Stimulated activated naive CD8-positive, alpha-beta T cell treated with anti-CD3 and anti-CD28 coated beads, Interleukin-15, Interleukin-2, amounts not matched to agents 100 U/mL and 50 U/mL, for 24 hours (primary cell): ENCODE data around the gene RYR3.

Experiments used
- ATAC-seq: fragments of 150-1000 bp; cut with Tn5 transposase; one replicate; pipeline ENCODE4 v1.10.0; 2021
- DNase-seq: peaks from one replicate; pipeline ENCODE4 v3.0.0; 2021

RYR3 gene

DNA sequence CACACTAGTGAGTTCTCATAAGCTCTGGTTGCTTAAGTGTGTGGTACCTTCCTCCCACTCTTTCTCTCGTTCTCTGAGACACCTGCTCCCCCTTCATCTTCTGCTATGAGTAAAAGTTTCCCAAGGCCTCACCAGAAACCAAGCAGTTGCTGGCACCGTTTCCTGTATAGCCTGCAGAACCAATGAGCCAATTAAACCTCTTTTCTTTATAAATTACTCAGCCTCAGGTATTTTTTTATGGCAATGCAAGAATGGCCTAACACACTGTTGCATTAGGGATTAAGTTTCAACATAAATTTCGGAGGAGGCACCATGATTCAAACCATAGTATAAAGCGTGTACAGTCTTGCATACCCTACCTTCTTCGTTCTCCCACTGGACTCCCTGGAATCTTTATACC lies 405.3 kb downstream of the RYR3 start:
- DNase-seq (no peak), ATAC-seq (peak; percentile 65)

DNA sequence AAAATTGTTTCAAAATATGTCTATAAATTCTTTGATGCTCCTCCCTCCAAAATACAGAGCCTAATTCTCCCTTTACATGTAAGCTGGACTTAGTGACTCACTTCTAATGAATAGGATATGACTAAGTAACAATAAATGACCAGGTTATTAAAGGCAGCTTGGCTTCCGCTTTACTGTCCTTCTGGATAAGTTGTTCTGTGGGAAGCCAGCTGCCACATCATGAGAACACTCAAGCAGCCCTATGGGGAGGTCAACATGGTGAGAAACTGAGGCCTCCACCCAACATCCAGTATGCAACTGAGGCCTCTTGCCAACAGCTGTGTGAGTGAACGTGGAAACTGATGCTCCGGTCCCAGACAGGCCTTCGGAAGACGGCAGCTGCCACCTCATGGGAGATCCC lies 410.2 kb downstream of the RYR3 start:
- DNase-seq (no peak), ATAC-seq (no peak)

DNA sequence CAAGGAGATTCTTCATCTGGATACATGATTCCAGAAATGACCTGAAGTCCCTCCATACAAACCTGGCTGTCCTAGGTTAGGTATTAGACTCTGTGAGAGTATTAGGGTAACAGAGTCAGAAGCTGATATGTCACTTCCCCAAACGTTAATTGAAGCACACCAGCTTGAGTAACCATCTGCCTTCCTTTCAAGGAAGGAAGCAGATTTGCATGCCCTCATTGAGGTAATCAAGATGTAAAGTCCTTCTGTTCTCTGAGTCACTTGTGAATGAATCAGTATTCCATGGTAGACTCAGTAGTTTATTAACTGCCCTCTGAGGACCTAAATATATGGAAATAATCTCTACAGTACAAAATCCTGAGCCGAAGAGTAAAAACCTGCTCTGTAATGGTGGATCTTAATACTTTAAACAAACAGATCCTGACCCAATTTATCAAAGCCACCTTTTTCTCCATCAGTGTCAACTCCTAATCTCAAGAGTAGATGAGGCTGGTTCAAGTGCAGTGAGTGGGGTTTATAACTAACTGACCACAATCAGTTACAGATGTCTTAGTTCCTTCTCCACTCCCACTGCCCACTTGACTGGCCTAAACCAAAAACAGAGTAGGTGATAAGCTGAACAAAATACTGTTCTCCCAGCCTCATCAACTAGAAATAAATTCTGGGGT lies 411.4 kb downstream of the RYR3 start:
- DNase-seq (no peak), ATAC-seq (no peak)

DNA sequence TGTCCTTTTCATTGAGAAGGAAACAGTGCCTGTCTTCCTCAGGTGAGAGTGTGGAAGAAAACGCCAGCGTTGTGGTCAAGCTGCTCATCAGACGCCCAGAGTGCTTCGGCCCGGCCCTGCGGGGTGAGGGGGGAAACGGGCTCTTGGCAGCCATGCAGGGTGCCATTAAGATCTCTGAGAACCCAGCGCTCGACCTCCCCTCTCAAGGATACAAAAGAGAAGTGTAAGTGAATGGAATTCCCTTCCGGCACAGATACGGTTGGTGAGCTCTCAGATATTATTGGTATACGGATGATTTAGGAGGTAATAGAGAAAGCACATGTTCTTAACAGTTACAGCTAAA lies 411.9 kb downstream of the RYR3 start:
- ATAC-seq: no peak

DNA sequence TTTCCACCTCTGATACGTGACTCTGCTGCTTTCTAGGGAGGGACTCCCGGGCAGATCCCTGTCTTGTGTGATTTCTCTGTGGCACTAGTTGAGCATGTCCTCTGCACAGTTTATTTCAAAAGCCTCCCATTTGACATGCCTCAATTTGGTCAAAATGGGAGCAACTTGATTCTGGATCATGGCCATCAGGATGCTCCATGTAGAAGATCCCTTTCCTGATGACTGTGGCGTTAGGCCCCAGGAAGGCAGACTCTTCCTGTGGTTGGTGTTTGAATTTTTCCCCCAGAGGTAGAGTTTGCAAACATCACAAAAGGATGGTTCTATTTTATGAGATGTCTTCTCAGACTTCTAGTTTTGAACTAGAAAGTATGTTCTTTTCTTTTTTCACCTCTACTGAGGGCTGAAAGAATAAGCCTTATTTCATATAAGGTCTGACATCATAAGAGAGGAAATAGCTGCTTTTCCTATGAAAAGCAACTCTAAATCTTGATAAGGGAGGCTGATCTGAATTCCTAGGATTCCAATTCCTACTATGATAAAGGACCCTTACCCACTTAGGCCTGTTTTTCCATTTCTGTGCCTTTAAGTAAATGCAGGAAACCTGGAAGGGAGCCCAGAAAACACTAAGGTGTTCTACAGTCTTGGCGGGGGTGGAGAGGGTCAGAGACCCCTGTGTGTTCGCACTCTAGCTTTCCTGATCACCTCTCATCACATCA lies 413.7 kb downstream of the RYR3 start:
- no peak for ATAC-seq
- DNase-seq: no peak

More for the DNA sequence above, 411.9 kb downstream of the RYR3 start:
- DNase-seq: no peak

DNA sequence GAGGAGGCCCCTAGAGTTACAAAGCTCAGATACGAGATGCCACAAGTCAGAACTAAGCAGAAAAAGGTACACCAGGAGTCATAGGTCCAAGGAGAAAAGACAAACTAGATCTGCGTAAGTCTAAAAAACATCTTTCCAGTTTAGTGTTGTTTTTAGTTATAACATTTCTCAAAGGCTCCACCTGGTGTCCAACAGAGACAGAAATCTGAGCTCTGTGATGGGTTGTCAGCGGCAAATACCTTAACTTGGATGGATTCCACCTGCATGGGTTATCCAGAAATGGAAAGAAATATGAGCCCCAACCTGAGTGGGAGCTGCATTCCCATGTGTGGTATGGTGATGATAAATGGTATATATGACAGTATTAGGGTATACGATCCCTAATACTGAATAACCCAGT lies 418.9 kb downstream of the RYR3 start:
- no peak for ATAC-seq
- DNase-seq: no peak

DNA sequence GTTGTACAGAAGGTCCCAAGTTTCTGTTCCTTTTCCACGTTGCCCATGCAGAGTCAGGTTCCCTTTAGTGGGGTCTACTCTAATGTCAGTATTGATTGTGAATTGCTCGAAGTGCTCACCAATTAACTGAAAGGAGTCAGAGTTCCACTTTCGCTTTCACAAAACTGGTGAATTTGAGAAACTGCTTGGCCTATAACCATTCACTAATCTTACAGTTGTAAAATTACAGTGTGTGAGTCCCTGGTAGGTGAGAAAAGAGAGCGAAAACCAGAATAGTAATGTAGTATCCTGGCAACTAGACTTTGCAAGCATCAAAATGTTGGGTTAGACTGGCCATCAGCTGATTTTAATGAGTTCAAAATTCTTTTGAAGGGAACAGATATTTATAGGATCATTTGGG lies 420.0 kb downstream of the RYR3 start:
- ATAC-seq (no peak), DNase-seq (no peak)

DNA sequence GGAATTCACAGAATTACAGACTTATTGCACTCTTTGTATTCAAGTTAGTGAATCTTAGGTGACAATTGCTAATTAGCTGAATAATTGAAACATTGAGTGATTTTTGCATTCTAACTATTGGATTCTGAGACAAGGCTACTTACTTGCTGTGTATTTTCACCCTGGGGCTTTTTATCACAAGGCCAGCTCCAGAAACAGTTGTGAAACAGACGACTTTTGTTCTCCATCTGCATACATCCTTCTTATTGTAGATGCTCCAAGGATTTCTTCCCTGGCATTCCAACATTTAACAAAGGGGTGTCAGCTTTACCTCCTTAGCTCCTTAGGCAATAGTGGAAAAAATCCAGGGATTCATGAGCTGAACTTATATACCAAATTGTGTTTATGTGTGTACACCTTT lies 424.4 kb downstream of the RYR3 start:
- no peak for ATAC-seq
- DNase-seq: no peak

DNA sequence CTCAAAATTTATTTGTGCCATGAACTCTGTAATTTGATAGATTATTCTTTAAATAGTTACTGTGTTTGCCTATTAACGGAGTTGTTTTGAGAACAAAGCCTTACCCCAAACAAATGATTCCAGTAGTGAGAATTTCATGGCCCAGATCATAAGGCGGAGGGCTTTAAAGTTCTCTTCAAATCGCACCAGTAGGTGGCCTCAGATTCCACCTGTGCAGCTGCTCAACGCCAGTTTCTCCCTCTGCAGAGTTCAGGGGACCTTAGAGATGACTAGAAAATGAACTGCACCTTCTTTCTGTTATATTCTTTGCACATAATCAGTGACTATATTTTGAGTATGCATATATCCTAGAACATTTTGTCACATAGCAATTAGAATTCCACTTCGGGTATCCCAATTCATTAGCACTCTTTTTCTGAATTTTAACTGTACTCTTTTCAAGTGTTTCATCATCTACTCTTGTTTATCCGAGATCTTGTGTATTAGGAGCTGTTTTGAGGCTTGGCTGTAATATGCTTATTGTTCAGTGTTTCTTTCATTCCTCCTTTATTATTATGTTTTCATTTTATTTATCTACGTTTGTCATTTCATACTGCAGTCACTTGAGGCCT lies 425.0 kb downstream of the RYR3 start:
- DNase-seq (no peak), ATAC-seq (no peak)

DNA sequence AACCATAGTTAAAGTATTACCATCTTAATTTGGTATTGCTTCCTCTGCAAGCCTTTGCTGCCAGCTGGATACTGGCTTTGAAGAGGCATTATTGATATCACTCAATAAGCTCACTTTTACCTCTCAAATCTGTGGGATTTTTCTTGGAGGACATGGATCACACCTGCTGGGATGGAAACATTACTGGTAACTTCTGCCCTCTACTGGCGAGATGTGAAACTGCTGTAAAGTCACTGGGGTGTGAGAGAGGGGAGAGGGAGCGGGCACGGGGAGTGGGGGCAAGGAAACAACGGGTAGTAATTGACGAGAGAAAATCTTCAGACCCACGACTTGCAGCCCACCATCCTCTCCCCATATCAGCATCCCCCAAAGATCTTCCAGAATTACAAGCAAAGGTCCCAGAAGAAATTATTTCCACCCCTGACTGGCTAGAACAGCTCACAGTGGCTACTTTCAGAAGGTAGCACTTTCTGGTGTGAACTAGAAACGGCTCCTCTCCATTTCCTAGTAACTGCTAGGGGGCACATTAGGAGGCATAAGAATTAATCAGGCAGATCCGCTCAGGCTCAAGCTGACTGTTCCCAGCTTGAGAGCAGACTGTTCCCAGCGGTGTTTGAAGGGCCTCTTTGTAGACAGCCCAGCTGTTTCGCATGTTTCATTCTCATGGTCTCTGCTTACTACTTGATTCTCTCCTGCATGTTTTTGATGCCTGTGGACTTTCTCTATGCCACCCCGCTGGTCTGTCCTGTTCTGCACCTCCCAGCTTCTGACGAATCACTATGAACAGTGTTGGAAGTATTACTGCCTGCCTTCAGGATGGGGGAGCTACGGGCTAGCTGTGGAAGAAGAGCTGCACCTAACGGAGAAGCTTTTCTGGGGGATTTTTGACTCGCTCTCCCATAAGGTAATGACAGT lies 427.2 kb downstream of the RYR3 start:
- DNase-seq: peak; percentile 50
- no peak for ATAC-seq

DNA sequence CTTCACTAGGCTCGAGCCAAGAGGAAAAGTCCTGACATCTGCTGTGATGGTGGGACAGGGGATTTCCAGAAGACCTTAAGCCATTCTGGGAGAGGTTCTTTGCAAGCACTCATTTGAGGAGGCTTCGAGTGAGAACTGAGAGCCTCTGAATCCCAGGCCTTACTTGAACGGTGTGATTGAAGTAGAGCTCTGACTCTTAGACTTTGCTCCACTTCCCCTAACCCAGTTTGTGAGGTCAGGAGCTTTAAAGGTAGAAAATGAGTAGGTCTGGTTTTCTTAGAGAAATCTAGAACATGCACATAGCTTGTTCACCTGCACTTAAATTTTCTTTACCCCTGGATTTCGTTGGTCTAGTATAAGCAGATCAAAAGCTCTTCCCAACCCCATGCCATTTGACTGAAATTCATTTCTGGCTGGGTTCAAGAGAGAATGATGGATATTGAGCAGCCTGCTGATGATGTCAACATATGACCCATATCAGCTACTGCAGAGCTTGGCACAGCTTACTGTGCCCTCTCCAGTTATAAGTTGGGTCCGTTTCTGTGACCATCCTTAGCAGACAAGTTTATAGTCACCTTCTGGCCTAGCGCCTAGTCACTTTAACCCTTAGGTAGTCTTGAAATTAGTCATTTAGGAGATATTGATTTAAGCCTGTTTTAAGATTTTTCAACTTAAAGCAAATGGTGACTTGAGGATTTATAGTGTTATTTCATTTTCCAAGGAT lies 428.3 kb downstream of the RYR3 start:
- DNase-seq: no peak

DNA sequence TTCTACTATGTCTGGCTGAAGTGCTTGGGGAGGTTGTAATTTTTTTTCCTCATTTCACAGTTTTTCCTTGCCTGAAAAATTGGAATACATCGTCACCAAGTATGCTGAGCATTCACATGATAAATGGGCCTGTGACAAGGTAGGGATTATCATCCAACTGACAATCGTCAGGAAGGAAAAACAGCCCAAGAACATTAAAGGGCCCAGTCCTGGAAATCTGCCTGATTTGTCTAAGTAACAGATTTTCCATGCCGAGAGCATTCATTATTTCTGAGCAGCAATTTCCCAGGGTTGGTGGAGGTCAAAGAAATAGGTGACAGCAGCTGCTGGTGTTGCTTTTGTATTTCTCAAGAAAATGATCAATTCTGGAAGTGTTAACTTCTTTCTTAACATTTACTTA lies 431.5 kb downstream of the RYR3 start:
- DNase-seq: no peak
- no peak for ATAC-seq

More for the DNA sequence above, 428.3 kb downstream of the RYR3 start:
- no peak for ATAC-seq

DNA sequence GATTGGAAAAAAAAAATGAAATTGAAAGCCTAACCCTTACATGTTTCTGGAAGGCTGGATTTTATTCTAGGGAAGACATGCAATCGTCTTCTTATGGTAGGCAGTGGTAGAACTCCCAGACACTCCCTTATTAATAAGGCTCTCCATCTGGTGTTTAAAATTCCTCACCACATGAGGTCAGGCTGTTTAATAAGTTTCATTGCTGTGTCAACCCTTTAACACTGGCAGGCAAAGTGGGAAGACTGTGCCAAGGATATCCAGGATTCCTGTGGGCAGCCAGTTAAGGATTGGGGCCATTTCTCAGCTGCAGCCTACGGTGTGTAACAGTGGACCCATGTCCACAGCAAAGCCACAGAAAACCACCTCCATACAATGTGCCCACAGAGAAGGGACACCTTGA lies 432.0 kb downstream of the RYR3 start:
- ATAC-seq: no peak

DNA sequence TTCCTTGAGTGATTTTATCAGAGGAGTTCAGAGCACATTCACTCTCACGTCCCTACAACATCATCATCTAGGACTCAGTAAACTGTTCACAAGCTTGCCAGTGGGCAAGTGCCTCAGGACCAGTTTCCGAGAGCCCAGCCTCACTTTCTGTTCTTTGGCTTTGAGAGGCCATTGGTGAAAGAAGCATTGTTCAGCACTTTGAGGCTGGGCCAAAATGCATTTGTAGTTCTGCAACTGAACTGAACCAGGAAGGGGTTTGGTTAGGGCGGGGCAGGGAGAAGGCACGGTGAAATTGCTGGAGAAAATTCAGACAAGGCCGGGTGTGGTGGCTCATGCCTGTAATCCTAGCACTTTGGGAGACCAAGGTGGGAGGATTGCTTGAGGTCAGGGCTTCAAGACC lies 435.4 kb downstream of the RYR3 start:
- ATAC-seq (no peak), DNase-seq (no peak)

More for the DNA sequence above, 432.0 kb downstream of the RYR3 start:
- DNase-seq: no peak

DNA sequence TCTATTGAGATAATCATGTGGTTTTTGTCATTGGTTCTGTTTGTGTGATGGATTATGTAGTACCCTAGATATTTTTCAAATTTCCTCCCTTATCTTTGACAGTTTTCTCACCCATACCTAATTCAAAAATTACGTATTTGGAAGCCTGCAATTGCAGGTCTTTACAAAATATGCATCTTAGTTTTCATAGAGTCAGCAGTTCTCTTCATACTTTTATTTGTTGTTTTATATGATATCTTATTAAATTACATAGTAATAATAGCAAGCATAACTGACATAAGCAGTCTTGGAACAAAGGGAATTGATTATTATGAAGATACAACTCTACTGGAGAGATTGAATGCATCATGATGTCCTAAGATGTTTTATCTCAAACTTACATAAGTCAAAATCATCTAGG lies 442.2 kb downstream of the RYR3 start:
- no peak for ATAC-seq

DNA sequence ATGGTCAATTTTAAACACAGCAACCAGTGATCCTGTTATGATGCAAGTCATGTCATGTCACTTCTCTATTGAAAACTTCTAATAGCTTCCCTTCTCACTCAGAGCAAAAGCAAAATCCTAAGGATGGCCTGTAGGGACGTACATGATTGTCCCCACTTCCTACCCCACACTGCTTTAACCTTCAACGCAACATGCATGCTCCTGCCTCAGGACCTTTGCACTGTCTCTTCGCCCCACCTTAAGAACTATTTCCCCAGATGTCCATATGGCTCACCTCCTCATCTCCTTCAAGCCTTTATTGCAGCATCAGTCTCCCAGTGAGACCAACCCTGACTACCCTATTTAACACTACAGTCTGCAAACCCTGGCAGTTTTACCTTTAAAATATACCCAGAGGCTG lies 443.5 kb downstream of the RYR3 start:
- no peak for DNase-seq
- no peak for ATAC-seq

More for the DNA sequence above, 442.2 kb downstream of the RYR3 start:
- no peak for DNase-seq

DNA sequence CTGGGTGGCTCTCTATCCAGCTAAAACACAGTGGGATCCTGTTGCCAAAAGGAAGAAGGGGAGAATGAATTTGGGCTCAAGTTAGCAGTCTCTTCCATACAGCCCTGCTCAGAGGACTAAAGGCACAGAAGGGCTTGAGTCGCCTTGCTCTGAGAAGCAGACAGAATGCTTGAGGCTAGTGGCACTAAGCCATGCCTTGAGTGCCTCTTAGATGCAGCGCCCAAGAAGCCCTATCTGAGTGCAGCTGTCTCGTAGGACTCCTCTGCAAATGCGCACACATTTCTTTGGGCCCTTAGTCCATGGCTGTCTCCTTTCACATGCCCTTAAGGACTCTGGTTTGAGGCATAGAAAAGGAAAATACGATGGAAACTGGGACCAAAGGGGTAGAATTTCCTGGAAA lies 446.2 kb downstream of the RYR3 start:
- DNase-seq: no peak
- no peak for ATAC-seq

DNA sequence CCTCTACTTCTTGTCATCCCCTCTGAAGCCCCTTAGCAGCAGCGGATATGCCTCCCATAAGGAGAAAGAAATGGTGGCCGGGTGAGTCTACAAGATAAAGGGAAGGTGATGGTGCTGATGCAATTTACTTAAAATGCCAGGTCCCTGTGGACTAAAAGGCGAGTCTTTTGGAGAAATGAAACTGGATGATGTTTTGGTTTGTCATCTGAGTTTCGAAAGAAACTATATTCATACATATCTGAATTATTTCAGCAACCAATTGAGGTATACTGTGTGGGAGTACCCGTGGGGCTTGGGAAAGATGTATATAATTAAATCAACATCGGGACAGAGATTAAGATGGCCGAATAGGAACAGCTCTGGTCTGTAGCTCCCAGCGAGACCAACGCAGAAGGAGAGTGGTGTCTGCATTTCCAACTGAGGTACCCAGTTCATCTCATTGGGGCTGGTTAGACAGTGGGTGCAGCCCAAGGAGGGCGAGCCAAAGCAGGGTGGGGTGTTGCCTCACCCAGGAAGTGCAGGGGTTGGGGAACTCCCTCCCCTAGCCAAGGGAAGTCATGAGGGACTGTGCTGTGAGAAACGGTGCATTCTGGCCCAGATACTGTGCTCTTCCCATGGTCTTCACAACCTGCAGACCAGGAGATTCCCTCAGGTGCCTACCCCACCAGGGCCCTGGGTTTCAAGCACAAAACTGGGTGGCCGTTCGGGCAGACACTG lies 446.9 kb downstream of the RYR3 start:
- ATAC-seq: no peak

DNA sequence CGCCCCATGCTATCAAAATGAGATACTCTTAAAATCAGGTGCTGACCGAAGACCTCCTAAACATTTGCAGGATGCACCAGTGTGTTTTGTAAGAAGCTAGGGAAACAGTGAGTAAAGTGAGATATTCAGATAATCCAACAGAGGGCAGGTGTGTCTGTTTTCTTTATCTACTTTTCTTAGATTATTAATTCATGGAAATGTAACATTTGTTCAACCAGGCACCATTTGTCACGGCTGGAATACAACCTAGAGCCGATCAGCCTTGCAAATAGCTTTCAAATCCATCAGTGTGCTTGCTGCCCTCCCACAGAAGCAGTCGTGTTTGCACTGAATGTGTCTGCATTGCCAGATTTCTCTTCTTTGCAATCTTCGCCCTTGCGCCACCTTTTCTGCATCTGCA lies 455.6 kb downstream of the RYR3 start:
- no peak for DNase-seq
- ATAC-seq: no peak

More for the DNA sequence above, 446.9 kb downstream of the RYR3 start:
- DNase-seq: no peak

DNA sequence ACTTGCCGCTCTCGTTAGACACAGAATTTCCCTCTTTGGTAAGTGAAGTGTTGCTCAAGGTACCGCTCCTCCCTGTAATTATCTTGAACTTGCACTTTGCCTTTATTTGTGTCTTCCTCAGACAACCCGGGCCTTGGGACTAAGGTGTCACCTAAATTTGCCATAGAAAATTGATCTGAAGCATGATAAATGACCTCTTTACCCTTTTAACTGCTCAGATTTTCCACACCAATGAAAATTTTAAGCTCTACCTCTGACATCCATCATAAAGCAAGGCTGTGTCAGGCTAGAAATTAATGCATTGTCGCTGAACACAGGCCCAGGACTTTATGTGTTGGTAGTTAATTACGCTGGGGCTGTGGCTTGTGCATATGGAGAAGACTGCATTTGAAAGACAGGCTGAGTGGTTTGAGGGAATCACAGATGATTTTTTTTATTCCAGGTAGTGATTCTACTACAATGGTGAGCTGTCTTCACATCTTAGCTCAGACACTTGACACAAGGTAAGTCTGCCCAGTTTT lies 458.0 kb downstream of the RYR3 start:
- DNase-seq (no peak), ATAC-seq (no peak)

DNA sequence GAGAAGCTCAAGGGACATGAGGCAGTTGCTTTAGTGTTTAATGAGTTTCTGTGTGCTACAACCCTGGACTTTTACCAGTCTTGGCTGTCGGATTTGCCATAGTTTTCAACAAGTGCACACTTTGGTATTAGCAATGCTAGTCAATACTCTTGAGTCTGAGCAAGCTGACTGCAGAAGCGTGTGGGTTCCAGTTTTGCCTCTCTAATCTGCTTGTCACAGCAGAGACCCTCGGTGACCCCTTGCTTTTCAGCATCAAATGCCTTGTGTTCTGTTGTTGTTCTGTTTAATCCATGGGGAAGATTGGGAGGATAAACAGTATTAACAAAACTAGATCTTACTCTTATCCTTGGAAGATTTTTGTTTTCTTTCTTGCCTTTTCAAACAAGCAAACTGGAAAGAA lies 463.2 kb downstream of the RYR3 start:
- ATAC-seq (no peak), DNase-seq (no peak)
